HK-2 (cell line): ENCODE data around the gene FAIM.
"Not testable (repeated sequence)": the region's sequence is repeated elsewhere in the genome, so short reads cannot be mapped to it uniquely, and the experiment has no call there.

Experiments used
- DNase-seq: peaks from one replicate; pipeline ENCODE4 v3.0.0-alpha.2; 2018; ENCODE audit not compliant: unreplicated experiment

The FAIM gene

DNA sequence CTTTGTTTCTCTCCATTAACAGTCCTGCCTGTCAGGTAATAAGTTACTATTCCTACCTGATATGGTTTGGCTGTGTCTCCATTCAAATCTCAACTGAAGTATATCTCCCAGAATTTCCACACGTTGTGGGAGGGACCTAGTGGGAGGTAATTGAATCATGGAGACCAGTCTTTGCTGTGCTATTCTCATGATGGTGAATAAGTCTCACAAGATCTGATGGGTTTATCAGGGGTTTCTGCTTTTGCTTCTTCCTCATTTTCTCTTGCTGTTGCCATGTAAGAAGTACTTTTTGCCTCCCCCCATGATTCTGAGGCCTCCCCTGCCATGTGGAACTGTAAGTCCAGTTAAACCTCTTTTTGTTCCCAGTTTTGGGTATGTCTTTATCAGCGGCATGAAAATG lies 6.9 kb upstream of the FAIM start:
- DNase-seq = not testable (repeated sequence)

DNA sequence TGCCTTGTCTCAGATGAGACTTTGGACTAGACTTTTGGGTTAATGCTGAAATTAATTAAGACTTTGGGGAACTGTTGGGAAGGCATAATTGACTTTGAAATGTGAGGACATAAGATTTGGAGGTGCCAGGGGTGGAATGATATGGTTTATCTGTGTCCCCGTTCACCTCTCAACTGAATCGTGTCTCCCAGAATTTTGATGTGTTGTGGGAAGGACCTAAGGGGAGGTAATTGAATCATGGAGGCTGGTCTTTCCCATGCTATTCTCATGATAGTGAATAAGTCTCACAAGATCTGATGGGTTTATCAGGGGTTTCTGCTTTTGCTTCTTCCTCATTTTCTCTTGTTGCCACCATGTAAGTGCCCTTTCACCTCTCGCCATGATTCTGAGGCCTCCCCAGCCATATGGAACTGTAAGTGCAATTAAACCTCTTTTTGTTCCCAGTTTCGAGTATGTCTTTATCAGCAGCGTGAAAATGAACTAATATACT lies 4.4 kb upstream of the FAIM start:
- not testable (repeated sequence) for DNase-seq

GRCh38 chr3:138609898-138610266 lies 1.3 kb downstream of the FAIM start:
- DNase-seq = no peak

- no peak for DNase-seq
Measured at GRCh38 chr3:138615462-138615861, 6.9 kb downstream of the FAIM start.

DNA sequence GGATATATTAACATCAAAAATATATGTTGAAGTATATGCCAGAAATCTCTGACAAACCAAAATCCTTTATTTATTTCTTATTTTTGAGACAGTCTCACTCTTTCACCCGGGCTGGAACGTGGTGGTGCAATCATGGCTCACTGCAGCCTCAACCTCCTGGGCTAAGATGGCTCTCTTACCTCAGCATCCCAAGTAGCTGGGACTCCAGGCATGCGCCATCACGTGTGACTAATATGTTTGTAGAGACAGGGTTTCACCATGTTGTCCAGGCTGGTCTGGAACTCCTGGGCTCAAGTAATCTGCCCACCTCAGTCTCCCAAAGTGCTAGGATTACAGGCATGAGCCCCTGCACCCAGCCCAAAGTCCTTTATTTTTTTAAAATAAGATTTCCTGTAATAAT lies 11.9 kb downstream of the FAIM start:
- no peak for DNase-seq

- no peak for DNase-seq
Measured at GRCh38 chr3:138624518-138624917, 15.9 kb downstream of the FAIM start.

- DNase-seq = no peak
Measured at GRCh38 chr3:138625707-138626365, 17.3 kb downstream of the FAIM start.

DNA sequence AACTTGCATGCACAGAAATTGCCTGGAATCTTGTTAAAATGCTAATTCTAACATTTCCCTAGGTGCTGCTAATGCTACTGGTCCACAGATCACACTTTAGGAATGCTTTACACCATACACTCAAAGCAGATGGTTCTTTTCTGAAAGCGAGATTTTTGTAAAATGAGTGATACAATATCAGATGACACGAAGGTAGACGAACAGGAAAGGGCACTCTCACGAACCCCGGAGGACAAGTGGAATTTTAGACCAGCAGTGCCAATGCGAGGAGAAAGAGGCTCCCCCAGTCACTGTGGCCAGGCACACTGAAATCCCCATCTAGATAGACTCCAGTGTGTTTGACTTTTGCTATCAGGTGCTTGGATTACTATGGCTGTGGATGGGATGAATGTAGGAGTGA lies 21.0 kb downstream of the FAIM start:
- no peak for DNase-seq

GRCh38 chr3:138638641-138639040 lies 30.1 kb downstream of the FAIM start:
- no peak for DNase-seq

DNA sequence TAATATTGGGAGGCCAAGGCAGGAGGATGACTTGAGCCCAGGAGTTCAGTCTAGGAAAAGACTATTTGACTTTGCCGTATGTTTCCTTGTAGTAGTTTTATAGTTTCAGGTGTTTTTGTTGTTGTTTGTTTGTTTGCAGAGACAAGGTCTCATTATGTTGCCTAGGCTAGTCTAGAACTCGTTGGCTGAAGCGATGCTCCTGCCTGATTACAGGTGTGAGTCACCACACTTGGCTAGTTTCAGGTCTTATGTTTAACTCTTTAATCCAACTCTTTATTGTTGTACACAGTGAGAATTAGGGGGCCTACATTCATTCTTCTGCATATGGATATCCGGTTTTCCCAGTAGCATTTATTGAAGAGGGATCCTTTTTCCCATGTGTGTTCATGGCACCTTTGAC lies 32.0 kb downstream of the FAIM start:
- DNase-seq = no peak

DNA sequence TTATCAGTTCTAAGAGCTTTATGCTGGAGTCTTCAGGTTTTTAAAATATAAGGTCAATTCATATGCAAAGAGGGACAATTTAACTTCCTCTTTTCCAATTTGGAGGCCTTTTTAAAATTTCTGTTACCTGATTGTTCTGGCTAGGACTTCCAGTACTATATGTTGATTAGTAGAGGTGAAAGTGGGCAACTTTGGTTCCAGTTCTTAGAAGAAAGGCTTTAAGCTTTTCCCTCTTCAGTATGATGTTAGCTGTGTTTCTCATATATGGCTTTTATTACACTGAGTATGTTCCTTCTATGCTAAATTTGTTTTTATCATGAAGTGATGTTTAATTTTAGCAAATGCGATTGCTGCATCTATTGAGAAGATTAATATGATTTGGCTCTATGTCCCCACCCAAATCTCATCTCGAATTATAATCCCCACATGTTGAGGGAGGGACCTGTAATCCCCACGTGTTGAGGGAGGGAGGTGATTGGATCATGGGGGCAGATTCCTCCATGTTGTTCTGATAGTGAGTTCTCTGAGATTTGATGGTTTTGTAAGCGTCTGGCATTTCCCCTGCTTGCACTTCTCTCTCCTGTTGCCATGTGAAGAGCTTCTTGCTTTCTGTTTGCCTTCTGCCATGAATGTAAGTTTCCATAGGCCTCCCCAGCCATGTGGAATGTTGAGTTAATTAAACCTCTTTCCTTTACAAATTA lies 33.8 kb downstream of the FAIM start:
- DNase-seq = no peak

GRCh38 chr3:138642927-138643253 lies 34.3 kb downstream of the FAIM start:
- no peak for DNase-seq

GRCh38 chr3:138646008-138646407 lies 37.4 kb downstream of the FAIM start:
- DNase-seq = no peak

- no peak for DNase-seq
Measured at GRCh38 chr3:138646513-138646912, 37.9 kb downstream of the FAIM start.

GRCh38 chr3:138649134-138649533 lies 40.6 kb downstream of the FAIM start:
- DNase-seq = no peak

GRCh38 chr3:138653567-138653966 lies 45.0 kb downstream of the FAIM start:
- DNase-seq = no peak

- no peak for DNase-seq
Measured at GRCh38 chr3:138657508-138657907, 48.9 kb downstream of the FAIM start.

DNA sequence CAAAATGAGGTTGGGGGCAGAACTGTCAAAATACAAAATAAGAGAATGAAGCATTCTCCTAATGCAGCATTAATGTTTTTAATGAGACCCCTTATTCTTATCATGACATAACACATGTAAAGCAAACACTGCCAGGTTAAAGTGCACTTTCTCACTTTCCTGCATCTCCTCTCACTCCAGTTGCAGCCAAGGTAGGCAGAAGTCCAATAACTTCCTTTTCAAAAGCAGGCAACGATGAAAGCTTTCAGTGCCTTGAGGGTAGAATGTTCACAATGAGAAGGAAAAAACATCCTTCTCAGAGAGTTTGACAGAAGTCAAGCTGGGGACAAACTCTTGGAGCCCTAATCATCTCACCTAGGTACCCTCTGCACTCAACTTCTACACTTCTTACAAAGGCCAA lies 59.5 kb downstream of the FAIM start:
- DNase-seq = no peak

DNA sequence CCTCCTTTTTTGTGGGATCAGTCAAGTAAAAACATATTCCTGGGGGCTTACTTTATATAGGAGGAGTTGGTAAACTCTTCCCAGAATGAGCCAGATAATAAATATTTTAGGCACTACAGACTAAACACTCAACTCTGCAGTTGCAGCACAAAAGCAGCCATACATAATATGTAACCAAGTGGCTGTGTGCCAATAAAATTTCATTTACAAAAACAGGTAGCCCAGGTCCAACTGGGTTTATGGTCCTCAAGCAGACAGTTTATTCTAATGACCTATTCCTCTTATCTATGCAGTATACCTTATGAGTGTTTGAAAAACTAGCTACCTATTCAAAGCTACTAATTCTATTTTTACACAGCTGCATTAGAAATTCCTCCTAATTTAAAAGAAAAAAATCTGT lies 61.8 kb downstream of the FAIM start:
- no peak for DNase-seq

GRCh38 chr3:138673641-138674530 lies 65.3 kb downstream of the FAIM start:
- DNase-seq = no peak

GRCh38 chr3:138675393-138675792 lies 66.8 kb downstream of the FAIM start:
- DNase-seq = no peak

DNA sequence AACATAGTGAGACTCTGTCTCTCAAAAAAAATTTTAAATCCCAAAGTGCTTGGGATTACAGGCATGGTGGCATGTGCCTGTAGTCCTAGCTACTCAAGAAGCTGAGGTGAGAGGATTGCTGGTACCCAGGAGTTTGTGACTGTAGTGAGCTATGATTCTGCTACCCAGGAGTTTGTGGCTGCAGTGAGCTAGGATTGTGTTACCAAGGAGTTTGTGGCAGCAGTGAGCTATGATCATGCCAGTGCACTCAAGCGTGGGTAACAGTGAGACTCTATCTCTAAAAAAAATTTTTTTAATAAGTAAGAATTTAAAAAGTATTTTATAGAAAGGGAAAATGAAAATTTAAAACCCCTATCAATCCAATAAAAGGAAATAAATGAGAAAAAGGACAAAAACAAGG lies 69.5 kb downstream of the FAIM start:
- no peak for DNase-seq

- DNase-seq = no peak
Measured at GRCh38 chr3:138678874-138679392, 70.4 kb downstream of the FAIM start.
